Bone marrow (tissue), 2 donors: Measurements from ENCODE around the gene TAS1R3.

Source experiments
- DNase-seq, 2 donors: peaks; one replicate each; lab custom pipeline; 2025; lab: John Stamatoyannopoulos, UW

The TAS1R3 gene

GRCh38 chr1:1331068-1331965, at the start of gene TAS1R3:
TAS1R3 (plus strand) TSS chr1:1331280; CDS start chr1:1331346, 66 bp downstream.
- no peak for DNase-seq

- DNase-seq: no peak
These were observed 49.4 kb upstream of the TAS1R3 start for GRCh38 chr1:1281533-1282321.

GRCh38 chr1:1282998-1283397, 48.1 kb upstream of the TAS1R3 start:
- DNase-seq: no peak

GRCh38 chr1:1283821-1284220, 47.3 kb upstream of the TAS1R3 start:
- DNase-seq: no peak

GRCh38 chr1:1284221-1285101, 46.6 kb upstream of the TAS1R3 start:
- no peak for DNase-seq

- DNase-seq: no peak
These were observed 45.9 kb upstream of the TAS1R3 start for GRCh38 chr1:1285102-1285571.

- no peak for DNase-seq
These were observed 45.3 kb upstream of the TAS1R3 start for GRCh38 chr1:1285611-1286311.

- DNase-seq: no peak
These were observed 44.5 kb upstream of the TAS1R3 start for GRCh38 chr1:1286313-1287261.

- no peak for DNase-seq
These were observed 43.6 kb upstream of the TAS1R3 start for GRCh38 chr1:1287288-1288110.

GRCh38 chr1:1290238-1290731, 40.8 kb upstream of the TAS1R3 start:
- DNase-seq: peak in 1 of 2 donors; percentile 9

- DNase-seq: no peak
These were observed 40.0 kb upstream of the TAS1R3 start for GRCh38 chr1:1291023-1291528.

GRCh38 chr1:1291548-1292441, 39.3 kb upstream of the TAS1R3 start:
- no peak for DNase-seq

GRCh38 chr1:1292442-1292779, 38.7 kb upstream of the TAS1R3 start:
- no peak for DNase-seq

- DNase-seq: no peak
These were observed 38.2 kb upstream of the TAS1R3 start for GRCh38 chr1:1292851-1293250.

GRCh38 chr1:1293263-1294249, 37.5 kb upstream of the TAS1R3 start:
- no peak for DNase-seq

- no peak for DNase-seq
These were observed 36.7 kb upstream of the TAS1R3 start for GRCh38 chr1:1294250-1294890.
